Measurements from ENCODE around the gene NEU3. TPM values are rescaled to one million over a fixed set of nuclear protein-coding genes. Genes with fewer than 3 reads are reported as not detected.
A peak's percentile ranks its signal among the peaks of the same experiment; 100 is the strongest.

Gene NEU3
- total and polyA plus RNA-seq, 2 of the 13 experiments (the other 11 are each of a cell fraction or from before 2014, with no cell fraction given) = 6.3 to 15.3 TPM

- TF ChIP-seq, protein P1, sequence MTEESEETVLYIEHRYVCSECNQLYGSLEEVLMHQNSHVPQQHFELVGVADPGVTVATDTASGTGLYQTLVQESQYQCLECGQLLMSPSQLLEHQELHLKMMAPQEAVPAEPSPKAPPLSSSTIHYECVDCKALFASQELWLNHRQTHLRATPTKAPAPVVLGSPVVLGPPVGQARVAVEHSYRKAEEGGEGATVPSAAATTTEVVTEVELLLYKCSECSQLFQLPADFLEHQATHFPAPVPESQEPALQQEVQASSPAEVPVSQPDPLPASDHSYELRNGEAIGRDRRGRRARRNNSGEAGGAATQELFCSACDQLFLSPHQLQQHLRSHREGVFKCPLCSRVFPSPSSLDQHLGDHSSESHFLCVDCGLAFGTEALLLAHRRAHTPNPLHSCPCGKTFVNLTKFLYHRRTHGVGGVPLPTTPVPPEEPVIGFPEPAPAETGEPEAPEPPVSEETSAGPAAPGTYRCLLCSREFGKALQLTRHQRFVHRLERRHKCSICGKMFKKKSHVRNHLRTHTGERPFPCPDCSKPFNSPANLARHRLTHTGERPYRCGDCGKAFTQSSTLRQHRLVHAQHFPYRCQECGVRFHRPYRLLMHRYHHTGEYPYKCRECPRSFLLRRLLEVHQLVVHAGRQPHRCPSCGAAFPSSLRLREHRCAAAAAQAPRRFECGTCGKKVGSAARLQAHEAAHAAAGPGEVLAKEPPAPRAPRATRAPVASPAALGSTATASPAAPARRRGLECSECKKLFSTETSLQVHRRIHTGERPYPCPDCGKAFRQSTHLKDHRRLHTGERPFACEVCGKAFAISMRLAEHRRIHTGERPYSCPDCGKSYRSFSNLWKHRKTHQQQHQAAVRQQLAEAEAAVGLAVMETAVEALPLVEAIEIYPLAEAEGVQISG (CRISPR knock-in tag; IDR thresholded peaks at IDR 0.05) = peak; percentile 92
- 0 out of 2 replicates have a peak, but pooled peaks have one; percentile 8 for TF ChIP-seq CTCF (CRISPR knock-in tag; IDR thresholded peaks at IDR 0.05)
- TF ChIP-seq GTF3A (CRISPR knock-in tag; conservative IDR thresholded peaks at IDR 0.05) = peak; percentile 80; the same call in 1 of the 2 replicates
- TF ChIP-seq AGO1 (IDR thresholded peaks at IDR 0.05; ENCODE audit: low read depth, low read length, poor library complexity, severe bottlenecking) = peak; percentile 63
- TF ChIP-seq HMG20B (CRISPR knock-in tag; conservative IDR thresholded peaks at IDR 0.05) = no peak
- peak; percentile 88 for TF ChIP-seq IRF2 (CRISPR knock-in tag; IDR thresholded peaks at IDR 0.05)
- TF ChIP-seq DR1 (CRISPR knock-in tag; IDR thresholded peaks at IDR 0.05) = peak; percentile 91
- TF ChIP-seq ZNF234 (CRISPR knock-in tag; conservative IDR thresholded peaks at IDR 0.05) = peak; percentile 89; the same call in 1 of the 2 replicates
- TF ChIP-seq FOXP1 (IDR thresholded peaks at IDR 0.05) = no peak
- no peak for TF ChIP-seq FOXP1 (CRISPR knock-in tag; IDR thresholded peaks at IDR 0.05)
- TF ChIP-seq NCOA2 (CRISPR knock-in tag; IDR thresholded peaks at IDR 0.05) = peak; percentile 53; the same call in 1 of the 2 replicates
- peak; percentile 54; the same call in 1 of the 2 replicates for TF ChIP-seq MED13 (CRISPR knock-in tag; IDR thresholded peaks at IDR 0.05)
- TF ChIP-seq ATF4 (CRISPR knock-in tag; IDR thresholded peaks at IDR 0.05) = peak in 1 of 2 experiments; percentile 48; a peak in 1 of 4 replicates
- TF ChIP-seq ZNF496 (CRISPR knock-in tag; IDR thresholded peaks at IDR 0.05; ENCODE audit: insufficient replicate concordance) = no peak
- TF ChIP-seq AHR (CRISPR knock-in tag; IDR thresholded peaks at IDR 0.05) = 0 out of 2 replicates have a peak, but pooled peaks have one; percentile 66
- peak; percentile 57 for TF ChIP-seq TBL1XR1 (IDR thresholded peaks at IDR 0.05; ENCODE audit: borderline replicate concordance, low read length, partially characterized antibody)
- TF ChIP-seq EP300 (IDR thresholded peaks at IDR 0.05; ENCODE audit: low read depth in 2 of 2, low read length in 2 of 2) = 0 out of 4 replicates have a peak, but pooled peaks of 1 of the 2 experiments have one; percentile 21
- no peak for TF ChIP-seq EP300 (CRISPR knock-in tag; IDR thresholded peaks at IDR 0.05; ENCODE audit: borderline replicate concordance)
- TF ChIP-seq, protein P2, sequence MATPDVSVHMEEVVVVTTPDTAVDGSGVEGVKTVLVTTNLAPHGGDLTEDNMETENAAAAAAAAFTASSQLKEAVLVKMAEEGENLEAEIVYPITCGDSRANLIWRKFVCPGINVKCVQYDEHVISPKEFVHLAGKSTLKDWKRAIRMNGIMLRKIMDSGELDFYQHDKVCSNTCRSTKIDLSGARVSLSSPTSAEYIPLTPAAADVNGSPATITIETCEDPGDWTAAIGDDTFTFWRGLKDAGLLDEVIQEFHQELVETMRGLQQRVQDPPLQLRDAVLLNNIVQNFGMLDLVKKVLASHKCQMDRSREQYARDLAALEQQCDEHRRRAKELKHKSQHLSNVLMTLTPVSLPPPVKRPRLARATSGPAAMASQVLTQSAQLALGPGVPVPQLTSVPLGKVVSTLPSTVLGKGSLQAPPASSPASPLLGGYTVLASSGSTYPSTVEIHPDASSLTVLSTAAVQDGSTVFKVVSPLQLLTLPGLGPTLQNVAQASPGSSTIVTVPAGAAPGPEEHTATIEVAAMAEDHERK (CRISPR knock-in tag; IDR thresholded peaks at IDR 0.05; ENCODE audit: low read depth) = peak; percentile 92
These were observed 39.6 kb upstream of the NEU3 start, which contains the start of the genes SPCS2 and XRRA1 (continued) for GRCh38 chr11:74948898-74949752.
